Activated T-helper 9 cell treated with anti-CD3 and anti-CD28 coated beads, Interleukin-2, amount 50 U/mL, for 16 hours (primary cell): Measurements from ENCODE around the gene DACT3.

Experiments used
- DNase-seq: peaks from one replicate; pipeline ENCODE4 v3.0.0-alpha.2; 2020; ENCODE audit warnings: low read depth

DACT3 gene

GRCh38 chr19:46610851-46611770, 49.9 kb downstream of the DACT3 start:
- DNase-seq = no peak

GRCh38 chr19:46610413-46610775, 50.6 kb downstream of the DACT3 start:
- no peak for DNase-seq

- no peak for DNase-seq
Observed at GRCh38 chr19:46609511-46610412, 51.2 kb downstream of the DACT3 start.

- no peak for DNase-seq
Observed at GRCh38 chr19:46608581-46609345, 52.2 kb downstream of the DACT3 start.

GRCh38 chr19:46608178-46608577, 52.8 kb downstream of the DACT3 start:
- DNase-seq = no peak

GRCh38 chr19:46607448-46607841, 53.5 kb downstream of the DACT3 start:
- DNase-seq = no peak

GRCh38 chr19:46606681-46607447, 54.1 kb downstream of the DACT3 start:
- DNase-seq = no peak

GRCh38 chr19:46606019-46606418, 55.0 kb downstream of the DACT3 start:
- no peak for DNase-seq

GRCh38 chr19:46605356-46605821, 55.6 kb downstream of the DACT3 start:
- DNase-seq = no peak

- no peak for DNase-seq
Observed at GRCh38 chr19:46604781-46605355, 56.1 kb downstream of the DACT3 start.

GRCh38 chr19:46603752-46604231, 57.2 kb downstream of the DACT3 start:
- no peak for DNase-seq

GRCh38 chr19:46603195-46603637, 57.8 kb downstream of the DACT3 start:
- no peak for DNase-seq

- peak; percentile 45 for DNase-seq
Observed at GRCh38 chr19:46602392-46603194, 58.4 kb downstream of the DACT3 start.

GRCh38 chr19:46601318-46602224, 59.4 kb downstream of the DACT3 start, which contains the start of gene CALM3:
Gene CALM3, plus strand, starts transcription at chr19:46601330. Its CDS starts 105 bp downstream, at chr19:46601435.
- no peak for DNase-seq

- DNase-seq = peak; percentile 95
Observed at GRCh38 chr19:46600384-46601317, 60.3 kb downstream of the DACT3 start.

- DNase-seq = no peak
Observed at GRCh38 chr19:46599716-46600373, 61.1 kb downstream of the DACT3 start.

- DNase-seq = no peak
Observed at GRCh38 chr19:46598372-46598917, 62.5 kb downstream of the DACT3 start.
